ENCODE results near the gene PNLIP. TPM values are rescaled to one million over a fixed set of nuclear protein-coding genes. Genes with fewer than 3 reads are reported as not detected.
A peak's percentile ranks its signal among the peaks of the same experiment; 100 is the strongest.

The PNLIP gene
- total RNA-seq, 4 donors from 2014 or later, result 1.1 to 11.4 (median 2.7) TPM

- Histone ChIP-seq H3K27ac (no peak overlapping the region), H3K27me3 (peaks cover 0 to 25% of the 10 kb centered on the region in 2 donors), H3K36me3 (no peaks in the 10 kb centered on the region), H3K4me1 (no peaks in the 10 kb centered on the region), H3K9me3 (peaks cover 0 to 15% (median 0%) of the 10 kb centered on the region in 4 donors), H3K4me3 (no peak overlapping the region)
- 64 to 69% methylated on average over 6 of the region's 6 CpGs for WGBS, 2 donors
- TF ChIP-seq, protein P1, sequence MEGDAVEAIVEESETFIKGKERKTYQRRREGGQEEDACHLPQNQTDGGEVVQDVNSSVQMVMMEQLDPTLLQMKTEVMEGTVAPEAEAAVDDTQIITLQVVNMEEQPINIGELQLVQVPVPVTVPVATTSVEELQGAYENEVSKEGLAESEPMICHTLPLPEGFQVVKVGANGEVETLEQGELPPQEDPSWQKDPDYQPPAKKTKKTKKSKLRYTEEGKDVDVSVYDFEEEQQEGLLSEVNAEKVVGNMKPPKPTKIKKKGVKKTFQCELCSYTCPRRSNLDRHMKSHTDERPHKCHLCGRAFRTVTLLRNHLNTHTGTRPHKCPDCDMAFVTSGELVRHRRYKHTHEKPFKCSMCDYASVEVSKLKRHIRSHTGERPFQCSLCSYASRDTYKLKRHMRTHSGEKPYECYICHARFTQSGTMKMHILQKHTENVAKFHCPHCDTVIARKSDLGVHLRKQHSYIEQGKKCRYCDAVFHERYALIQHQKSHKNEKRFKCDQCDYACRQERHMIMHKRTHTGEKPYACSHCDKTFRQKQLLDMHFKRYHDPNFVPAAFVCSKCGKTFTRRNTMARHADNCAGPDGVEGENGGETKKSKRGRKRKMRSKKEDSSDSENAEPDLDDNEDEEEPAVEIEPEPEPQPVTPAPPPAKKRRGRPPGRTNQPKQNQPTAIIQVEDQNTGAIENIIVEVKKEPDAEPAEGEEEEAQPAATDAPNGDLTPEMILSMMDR (IDR thresholded peaks at IDR 0.05), result no peak
- no peak for TF ChIP-seq EP300 (IDR thresholded peaks at IDR 0.05)
- TF ChIP-seq POLR2A (IDR thresholded peaks at IDR 0.05), result no peak
- no peak for DNase-seq (ENCODE audit: low spot score in 2 of 2)
Measured at GRCh38 chr10:116607336-116607735, 61.6 kb downstream of the PNLIP start.

DNA sequence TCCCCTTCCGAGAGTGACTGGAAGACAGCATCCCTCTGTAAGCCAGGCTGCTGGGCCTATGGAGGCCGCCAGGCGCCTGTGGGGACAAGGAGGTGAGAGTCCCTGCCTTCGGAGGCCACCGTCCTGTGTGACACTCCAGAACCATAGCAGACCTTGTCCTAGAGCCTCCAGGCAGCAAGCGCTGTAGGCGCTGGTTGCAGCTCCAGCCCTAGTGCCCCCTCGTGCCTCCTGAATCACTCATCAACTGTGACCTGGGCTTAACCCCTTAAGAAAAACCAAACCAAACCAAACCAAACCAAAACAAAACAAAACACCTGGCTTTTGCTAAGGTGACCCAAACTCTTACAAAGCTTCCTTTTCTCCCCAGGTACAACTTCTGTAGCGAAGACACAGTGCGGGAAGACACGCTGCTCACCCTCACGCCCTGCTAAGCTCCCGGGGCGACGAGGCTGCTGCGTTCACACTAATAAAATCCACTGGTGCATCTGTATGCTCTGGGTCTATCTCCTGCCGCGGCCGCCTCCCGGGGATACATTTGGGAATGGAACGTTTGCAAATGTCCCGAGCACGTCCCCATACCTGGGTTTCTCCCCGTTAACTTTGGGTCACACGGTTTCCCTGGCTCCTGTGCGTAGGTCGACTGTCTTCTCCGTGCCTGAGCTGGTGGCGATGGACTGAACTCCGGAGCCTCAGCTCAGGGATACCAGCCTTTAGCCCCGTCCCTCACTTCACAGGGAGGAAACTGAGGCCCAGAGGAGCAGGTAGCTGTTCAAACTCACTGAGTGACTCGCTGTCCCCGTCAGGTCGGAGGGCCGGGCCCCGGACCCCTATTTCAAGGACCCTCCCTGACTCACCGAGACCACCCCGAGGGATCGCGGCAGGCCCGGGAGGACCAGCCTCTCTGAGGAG is 63.2 kb downstream of the PNLIP start:
- WGBS, 2 donors, result 35% methylated on average over 32 to 41 of the region's 41 CpGs
- H3K4me1 ChIP-seq, result no peaks in the 10 kb centered on the region
- peaks cover 0 to 25% of the 10 kb centered on the region in 2 donors for H3K27me3 ChIP-seq
- no peak overlapping the region for H3K27ac ChIP-seq
- H3K36me3 ChIP-seq, result no peaks in the 10 kb centered on the region
- H3K4me3 ChIP-seq, result peak overlapping the region in 2 of 4 donors; percentile 9 to 26
- DNase-seq (ENCODE audit: low spot score in 2 of 2), result no peak
- no peak for TF ChIP-seq EP300 (IDR thresholded peaks at IDR 0.05)
- TF ChIP-seq, protein P1 (IDR thresholded peaks at IDR 0.05), result no peak
- no peak for TF ChIP-seq POLR2A (IDR thresholded peaks at IDR 0.05)
- peaks cover 0 to 16% (median 0%) of the 10 kb centered on the region in 4 donors for H3K9me3 ChIP-seq

GRCh38 chr10:116610443-116611152 is 64.9 kb downstream of the PNLIP start:
- WGBS, 2 donors, result 95 to 96% methylated on average over 13 of the region's 13 CpGs
- DNase-seq (ENCODE audit: low spot score in 2 of 2), result no peak
- no peak overlapping the region for H3K27ac ChIP-seq
- no peak overlapping the region for H3K4me3 ChIP-seq
- H3K4me1 ChIP-seq, result no peaks in the 10 kb centered on the region
- TF ChIP-seq EP300 (IDR thresholded peaks at IDR 0.05) (no peak), POLR2A (IDR thresholded peaks at IDR 0.05) (no peak)
- TF ChIP-seq, protein P1 (IDR thresholded peaks at IDR 0.05), result no peak
- peaks cover 0 to 25% of the 10 kb centered on the region in 2 donors for H3K27me3 ChIP-seq
- no peaks in the 10 kb centered on the region for H3K36me3 ChIP-seq
- peaks cover 0 to 19% (median 0%) of the 10 kb centered on the region in 4 donors for H3K9me3 ChIP-seq

GRCh38 chr10:116611153-116611545 is 65.4 kb downstream of the PNLIP start:
- no peaks in the 10 kb centered on the region for H3K36me3 ChIP-seq
- no peak overlapping the region for H3K4me3 ChIP-seq
- DNase-seq (ENCODE audit: low spot score in 2 of 2), result no peak
- peaks cover 0 to 19% (median 0%) of the 10 kb centered on the region in 4 donors for H3K9me3 ChIP-seq
- TF ChIP-seq EP300 (IDR thresholded peaks at IDR 0.05) (no peak), POLR2A (IDR thresholded peaks at IDR 0.05) (no peak)
- TF ChIP-seq, protein P1 (IDR thresholded peaks at IDR 0.05), result no peak
- H3K27me3 ChIP-seq, result peaks cover 0 to 25% of the 10 kb centered on the region in 2 donors
- 77 to 90% methylated on average over 3 of the region's 3 CpGs for WGBS, 2 donors
- H3K27ac ChIP-seq, result no peak overlapping the region
- H3K4me1 ChIP-seq, result no peaks in the 10 kb centered on the region

Measured in tibial nerve (tissue), 4 donors.